Measurements from ENCODE around the gene DNAJC5.
"Not testable (repeated sequence)": the region's sequence is repeated elsewhere in the genome, so short reads cannot be mapped to it uniquely, and the experiment has no call there.

Gene DNAJC5, protein sequence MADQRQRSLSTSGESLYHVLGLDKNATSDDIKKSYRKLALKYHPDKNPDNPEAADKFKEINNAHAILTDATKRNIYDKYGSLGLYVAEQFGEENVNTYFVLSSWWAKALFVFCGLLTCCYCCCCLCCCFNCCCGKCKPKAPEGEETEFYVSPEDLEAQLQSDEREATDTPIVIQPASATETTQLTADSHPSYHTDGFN

DNA sequence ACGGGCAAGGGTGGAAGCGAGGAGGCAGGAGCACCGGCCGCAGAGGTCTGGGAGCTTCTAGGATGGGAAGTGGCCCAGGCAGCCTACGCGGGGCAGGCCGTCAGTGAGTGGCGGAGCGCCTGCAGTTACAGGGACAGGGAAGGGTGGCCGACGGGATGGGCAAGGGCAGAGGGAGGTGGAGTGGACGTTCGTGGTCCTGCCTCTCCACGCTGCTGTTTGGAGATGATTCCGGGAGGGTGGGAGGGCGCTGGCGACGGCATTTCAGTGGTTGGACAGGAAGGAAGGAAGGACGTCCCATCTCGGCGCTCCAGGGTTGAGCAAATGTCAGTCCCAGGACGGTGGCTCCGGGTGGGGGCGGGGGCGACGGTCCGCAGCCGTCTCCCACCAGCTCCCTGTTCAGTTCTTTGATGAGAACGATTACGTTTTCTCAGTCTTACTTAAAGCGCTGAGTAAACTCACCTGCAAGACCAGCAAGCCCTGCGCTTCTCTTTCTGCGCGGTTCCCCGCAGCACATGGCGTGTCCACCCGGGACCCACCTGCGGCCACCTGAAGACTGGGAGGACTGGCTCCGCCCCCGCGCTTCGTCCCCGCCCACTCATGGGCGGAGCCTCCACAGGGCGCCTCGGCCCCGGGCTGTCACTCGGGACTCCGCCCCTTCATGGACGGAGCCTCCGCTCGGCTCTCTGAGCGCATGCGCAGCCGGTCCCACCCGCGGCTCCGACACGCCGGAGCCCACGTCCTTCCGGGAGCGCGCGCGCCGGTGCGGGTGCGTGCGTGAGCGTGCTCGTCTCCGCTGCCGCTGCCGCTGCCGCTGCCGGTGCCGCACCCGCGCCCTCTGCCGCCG lies at the start of gene DNAJC5:
Gene DNAJC5 (plus strand): TSS at position 769 of the 844 bp plus-strand sequence. CDS start 33,220 bp downstream, outside the sequence.
- FAIRE-seq: no peak

DNA sequence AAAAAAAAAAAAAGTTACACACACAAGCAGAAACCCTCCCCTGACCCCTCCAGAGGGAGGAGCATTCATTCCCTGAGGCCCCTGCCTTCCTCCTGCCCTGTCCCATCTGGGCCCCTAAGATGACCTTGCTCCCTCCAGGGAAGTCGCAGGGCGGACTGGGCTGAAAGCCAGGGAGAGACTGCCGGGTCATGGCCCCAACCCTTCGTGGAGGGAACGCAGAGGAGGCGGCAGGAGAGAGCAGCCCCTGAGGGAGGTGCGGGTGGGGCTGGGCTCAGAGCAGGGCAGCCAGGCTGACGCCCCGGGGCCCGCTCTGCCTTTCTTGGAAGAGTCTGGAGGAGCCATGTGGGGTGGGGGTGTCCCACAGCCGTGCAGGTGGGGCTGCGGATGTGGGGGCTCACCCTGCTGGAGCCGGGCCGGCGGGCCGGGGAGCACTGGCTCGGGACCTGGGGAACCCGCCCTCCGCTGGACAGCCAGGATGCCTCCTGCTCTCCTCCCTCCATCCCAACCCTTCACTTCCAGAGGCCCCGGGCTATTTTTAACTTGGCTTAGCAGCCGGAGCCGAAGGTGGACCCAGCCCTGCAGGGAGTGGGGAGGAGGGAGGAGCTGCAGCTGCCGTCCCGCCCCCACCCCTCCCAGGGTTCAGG lies 48.7 kb upstream of the DNAJC5 start:
- FAIRE-seq: no peak

DNA sequence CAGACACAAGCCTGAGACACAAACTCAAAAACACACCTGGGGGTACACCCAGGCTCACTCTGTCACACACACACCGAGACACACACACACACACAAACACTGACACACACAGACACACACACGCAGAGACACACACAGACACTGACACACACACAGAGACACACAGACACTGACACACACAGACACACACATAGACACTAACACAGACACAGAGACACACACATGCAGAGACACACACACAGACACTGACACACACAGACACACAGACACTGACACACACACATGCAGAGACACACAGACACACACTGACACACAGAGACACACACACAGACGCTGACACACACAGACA lies 48.1 kb upstream of the DNAJC5 start:
- no peak for FAIRE-seq

DNA sequence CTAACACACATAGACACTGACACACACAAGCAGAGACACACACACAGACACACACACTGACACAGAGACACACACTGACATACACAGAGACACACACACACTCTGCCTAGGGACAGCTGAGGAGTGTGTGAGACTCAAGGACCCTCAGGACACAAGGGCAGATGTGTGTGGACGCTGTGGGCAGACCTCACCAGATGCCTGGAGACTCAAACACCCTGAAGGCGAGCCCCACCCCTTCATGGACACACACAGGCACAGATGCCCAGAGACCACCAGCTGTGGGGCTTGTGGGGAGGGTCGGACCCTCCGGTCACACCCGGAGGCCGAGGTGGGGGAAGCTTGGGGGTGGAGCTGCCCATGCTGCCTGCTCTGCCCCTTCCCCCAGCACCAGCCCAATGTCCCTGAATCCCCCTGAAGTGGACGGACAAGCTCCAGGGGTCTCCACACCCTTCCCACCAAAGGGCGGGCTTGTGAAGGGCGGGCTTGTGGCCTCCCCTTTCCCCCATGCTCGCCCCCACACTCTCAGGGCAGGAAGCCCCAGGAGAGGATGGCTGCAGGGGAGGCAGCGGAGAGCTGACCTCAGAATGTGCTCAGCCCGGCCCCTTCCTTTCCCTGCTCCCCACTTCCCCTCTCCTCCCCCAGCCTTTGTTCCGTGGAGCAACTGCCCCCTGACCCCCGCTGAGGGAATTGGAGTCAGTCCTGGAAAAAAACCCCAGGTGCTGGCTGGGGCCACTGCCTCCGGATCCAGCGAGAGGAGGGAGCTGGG lies 47.5 kb upstream of the DNAJC5 start:
- FAIRE-seq: no peak

DNA sequence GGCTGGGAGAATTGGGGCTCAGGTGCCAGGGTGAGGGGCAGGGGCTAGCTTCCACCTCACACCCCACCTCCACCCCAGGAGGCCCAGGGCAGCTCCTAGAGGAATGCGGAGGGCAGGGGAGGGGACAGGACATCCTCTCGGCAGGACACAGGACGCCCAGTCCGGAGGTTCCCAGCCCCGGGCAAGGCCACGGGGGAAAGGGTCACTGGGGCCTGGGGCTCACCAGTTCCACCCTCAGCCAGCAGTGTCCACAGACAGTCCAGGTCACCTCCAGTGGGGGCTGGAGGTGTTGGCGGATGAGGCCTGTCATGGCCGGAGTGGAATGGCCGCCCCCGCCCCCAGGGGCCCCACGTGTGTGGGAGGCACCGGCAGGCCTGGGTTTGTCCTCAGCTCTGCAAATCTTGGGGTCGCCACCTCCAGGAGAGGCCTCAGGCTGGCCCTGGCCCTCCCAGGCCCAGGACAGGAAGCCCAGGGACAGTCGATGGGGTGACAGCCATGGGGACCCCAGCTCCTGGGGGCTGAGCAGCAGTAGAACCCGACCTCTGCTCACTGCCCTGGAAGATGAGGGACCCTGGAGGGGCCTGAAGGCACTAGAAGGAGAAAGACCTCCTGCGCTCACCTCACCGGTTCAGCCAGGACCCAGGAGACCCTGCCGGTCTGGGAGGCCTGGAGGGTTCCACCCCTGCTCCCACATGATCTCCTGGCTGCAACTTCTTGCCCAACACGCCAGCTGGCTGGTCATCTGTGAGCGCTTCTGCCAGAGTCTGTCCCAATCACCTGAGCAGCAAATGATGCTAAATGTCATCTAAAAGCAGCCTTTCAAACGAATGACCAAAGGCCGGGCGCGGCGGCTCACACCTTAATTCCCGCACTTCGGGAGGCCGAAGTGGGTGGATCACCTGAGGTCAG lies 46.7 kb upstream of the DNAJC5 start:
- no peak for FAIRE-seq

DNA sequence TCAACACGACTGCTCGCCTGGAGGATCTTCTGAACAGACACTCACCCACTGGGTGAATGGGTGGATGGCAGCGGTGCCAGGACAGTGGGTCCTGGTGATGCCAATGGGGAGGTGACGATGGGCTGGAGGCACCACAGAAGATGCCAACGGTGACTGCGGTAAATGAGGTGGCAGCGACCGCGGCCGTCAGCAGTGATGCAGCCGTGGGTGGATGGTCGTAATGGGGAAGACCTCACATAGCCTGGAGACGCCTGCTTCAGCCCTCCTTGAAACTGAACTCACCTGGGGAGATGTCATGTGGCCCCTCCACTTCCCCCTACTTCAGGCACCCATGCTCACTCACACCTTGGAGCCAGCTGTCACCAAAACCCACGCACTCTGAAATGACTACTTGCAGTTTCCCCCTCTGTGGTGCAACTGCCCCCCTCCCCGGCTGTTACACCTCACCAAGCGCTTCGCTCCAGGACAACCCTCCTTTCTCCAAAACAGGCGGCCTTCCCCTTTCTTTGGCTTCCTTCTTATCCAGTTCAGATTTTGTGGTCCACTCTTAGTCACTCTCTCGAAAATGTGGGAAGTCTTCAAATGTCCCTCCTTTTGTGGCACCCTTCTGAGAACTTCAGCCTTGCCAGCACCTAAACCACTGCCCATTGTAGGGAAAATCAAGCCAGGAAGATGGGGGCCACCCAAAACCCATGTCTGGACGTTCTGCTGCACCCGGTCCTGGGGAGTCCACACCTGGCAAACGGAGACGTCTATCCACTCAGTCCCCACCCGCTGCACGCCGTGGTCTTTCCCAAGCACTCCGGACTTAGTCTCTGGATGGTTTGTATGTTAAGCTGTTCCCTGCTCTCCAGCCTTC lies 44.0 kb upstream of the DNAJC5 start:
- no peak for FAIRE-seq

DNA sequence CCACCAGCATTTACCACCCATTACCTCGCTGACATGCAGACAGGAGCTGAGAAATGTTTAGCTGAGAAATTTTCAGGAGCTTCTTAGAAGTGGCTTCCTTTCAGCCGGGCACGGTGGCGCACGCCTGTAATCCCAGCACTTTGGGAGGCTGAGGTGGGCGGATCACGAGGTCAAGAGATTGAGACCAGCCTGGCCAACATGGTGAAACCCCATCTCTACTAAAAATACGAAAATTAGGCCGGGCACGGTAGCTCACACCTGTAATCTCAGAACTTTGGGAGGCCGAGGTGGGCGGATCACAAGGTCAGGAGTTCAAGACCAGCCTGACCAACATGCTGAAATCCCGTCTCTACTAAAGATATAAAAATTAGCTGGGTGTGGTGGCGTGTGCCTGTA lies 43.4 kb upstream of the DNAJC5 start:
- FAIRE-seq: not testable (repeated sequence)

DNA sequence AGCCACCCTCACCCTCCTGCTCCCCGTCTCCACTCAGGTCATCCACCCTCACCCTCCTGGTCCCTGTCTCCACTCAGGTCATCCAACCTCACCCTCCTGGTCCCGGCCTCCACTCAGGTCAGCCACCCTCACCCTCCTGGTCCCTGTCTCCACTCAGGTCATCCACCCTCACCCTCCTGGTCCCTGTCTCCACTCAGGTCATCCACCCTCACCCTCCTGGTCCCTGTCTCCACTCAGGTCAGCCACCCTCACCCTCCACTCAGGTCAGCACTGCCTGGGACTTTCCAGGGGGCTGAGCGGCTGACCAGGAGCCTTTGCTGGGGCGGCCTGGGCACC lies 41.2 kb upstream of the DNAJC5 start:
- not testable (repeated sequence) for FAIRE-seq

DNA sequence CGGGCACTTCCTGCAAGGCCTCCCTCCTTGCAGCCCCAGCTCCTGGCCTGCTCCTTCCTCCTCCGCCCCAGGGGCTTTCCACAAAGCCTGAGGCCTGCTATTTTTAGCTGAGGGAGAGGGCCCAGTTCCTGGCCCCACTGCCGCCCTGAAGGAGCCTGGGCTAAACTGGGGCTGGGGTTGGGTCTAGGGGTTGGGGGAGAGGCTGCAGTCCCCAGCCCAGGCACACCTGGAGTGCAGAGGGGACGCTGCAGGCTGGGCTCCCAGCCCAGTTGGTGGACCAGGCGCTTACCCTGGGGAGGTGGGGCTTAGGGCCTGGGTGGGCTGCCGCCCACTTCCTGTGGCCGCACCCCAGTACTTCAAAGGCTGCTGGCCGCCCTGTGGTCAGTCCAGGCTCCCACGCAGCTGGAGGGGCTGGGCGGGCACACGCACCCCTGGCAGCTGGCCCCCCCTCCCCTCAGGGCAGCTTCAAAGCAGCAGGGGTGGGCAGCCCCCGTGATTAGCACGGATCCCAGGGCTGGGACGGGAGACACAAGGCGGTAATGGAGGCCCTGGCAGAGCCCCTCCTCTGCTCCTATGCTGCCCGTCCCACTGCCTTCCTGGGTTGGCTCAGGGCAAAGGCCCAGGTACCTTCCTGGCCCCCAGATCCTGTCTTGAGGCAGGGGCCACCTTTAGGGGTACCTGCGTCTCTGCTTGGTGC lies 40.7 kb upstream of the DNAJC5 start:
- FAIRE-seq: no peak

DNA sequence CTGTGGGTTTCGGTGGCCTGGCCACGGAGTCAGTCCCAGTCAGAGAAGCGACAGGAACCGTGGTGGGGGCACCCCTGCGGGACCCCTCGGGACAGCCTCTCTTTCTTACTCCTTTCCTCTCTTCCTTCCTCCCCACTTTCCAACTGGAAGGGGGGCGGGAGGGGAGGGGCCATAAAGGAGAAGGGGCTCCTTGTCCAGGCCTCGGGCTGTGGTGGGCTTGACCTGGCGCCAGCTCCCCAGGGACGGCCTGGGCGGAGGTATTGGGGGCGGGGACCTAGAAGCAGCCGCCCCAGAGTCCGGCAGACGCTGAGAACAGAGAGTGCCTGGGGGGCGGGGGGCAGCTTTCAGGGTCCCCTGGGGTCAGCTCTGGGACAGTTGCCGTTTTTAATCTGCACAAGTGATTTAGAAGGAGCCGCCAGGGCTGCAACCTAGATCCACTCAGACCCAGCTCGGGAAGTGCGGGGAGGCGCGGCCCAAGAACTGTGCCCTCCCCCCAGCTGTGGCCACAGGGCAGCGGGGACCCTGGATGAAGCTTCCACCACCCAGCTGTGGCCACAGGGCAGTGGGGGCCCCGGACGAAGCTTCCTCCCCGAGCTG lies 40.1 kb upstream of the DNAJC5 start:
- no peak for FAIRE-seq

DNA sequence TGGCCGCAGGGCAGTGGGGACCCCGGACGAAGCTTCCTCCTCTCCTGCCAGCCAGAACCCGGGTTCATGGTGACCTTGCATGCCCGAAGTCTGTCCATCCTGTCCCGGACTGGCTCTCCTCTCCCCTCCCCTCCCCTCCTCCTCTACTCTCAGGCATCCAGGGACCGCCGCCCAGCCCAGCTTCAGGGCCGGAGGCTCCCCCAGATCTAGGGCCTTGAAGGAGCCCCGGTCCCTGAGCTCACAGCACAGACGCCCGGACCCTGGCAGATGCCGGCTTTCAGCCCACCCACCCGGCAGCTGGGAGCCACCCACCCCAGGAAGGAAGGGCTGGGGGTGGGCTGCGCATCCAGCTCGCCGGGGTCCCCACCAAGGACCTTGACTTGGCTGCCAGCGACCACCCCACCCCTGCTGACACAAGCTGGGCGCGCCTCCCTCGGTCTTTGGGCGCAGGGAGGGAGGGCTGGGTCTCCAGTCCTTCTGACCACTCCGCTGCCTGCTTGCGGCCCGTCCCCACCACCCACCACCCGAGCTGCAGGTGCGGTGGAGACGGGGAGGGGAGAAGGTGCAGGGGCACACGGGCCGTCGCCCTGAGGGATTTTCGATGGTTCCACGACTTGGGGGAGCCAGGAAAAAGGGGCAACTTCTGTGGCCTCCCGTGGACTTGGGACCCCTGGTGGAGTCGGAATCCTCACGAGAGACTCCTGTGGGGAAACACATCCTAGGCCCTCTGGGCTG lies 39.4 kb upstream of the DNAJC5 start:
- FAIRE-seq: no peak

DNA sequence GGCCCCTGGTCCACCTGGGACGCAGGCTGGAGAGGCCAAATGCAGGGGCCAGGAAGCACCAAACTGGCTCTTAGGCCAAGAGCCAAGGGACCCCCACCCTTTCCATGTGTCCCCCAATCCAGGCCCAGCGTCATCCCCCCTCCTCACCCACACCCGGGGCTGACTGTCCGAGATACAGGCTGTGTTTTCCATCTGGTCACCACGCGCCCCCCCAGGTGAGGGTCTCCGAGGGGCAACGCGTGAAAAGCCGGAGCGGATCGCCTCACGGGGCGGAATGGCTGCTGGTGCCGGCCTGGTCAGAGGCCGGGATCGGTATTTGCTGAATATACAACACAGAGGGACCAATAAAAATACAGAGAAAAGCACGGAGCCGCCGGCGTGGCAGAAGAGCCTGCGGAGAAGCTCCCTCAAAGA lies 38.8 kb upstream of the DNAJC5 start:
- FAIRE-seq: no peak

DNA sequence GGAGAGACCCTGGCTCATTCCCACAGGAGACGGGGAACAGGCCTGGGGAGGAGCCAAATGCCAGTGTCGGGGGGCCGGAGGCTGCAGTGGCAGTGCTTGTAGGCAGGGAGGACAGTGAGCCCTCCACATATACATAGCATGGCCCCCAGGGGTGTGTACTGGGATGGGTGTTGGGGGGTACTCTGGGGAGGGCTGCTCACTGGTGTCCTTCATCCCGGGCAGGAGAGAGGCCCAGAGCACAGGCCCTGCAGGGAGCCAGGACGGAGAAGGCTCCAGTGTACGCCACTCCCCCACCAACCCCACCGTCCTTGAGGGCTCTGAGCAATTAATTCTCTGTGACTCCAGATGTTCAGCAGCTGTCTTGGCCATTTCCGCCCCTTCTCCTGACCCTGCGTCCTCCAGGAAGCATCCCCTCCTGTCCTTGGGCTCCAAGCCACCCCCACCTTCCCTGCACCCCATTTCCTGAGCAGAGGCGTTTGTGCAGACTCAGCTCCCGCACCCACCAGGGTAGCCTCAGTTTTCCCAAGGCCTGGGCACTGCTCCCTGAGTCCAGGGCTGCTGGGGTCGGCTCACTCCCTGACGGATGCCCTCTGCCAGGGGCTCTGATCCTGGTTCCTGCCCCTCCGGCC lies 37.0 kb upstream of the DNAJC5 start:
- no peak for FAIRE-seq

DNA sequence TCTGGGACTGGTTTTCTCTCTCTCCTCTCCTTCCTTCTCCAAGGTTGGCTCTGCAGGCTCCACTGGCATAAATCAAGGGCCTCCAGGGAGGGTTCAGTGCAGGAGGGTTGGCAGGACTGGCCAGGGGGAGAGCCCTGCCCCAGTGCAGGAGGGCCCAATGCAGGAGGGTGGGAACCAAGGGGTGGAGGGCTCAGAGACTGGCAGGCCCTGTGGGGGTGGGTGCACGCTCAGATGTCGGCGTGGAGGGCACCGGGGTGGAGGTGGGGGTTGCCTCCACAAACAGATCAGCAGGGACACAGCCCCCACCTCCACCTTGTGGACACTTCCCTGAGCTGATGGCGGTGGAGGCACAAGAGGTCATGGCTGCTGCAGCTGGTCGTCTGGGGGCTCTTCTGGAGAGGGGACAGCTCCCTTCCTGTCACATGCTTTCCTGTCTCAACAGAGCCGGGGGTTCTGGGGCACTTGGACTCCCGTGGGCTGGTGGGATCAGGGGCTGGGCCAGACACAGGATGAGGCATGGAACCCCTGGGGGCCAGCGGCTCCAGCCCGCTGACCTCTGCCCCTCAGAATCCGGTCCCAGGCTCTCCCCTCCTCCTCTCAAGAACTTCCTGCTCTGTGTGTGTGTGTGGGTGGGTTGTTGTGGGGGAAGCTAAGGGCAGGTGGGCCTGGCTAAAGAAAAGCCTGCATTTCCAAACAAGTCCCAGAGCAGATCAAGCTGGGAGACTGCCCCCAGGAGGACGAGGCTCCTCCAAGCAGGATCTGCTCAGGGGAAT lies 36.3 kb upstream of the DNAJC5 start:
- no peak for FAIRE-seq

DNA sequence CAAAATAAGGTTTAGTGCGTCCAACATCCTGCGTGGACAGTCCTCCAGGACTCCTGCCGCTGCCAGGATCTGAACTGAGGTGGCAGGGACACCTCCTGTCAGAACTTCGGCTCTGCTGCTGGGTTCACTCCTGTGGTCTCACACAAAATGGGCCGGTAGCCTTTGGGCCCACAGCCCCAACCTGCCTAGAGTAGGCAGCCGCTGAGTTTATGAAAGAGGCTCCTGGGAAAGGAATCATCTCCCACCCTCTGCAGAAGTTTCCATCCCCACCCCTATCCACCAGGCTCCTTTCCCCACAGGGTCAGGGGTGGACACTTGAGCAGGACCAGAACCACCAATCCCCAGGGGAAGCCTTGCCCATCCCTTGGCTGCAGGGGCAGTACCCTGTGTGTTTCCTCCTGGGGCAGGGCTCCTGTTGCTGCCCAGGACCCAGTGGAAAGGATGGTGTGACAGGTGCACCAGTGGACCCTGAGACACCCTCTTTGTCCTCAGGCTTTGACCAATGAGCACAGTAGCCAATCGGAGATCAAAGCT lies 35.7 kb upstream of the DNAJC5 start:
- no peak for FAIRE-seq

DNA sequence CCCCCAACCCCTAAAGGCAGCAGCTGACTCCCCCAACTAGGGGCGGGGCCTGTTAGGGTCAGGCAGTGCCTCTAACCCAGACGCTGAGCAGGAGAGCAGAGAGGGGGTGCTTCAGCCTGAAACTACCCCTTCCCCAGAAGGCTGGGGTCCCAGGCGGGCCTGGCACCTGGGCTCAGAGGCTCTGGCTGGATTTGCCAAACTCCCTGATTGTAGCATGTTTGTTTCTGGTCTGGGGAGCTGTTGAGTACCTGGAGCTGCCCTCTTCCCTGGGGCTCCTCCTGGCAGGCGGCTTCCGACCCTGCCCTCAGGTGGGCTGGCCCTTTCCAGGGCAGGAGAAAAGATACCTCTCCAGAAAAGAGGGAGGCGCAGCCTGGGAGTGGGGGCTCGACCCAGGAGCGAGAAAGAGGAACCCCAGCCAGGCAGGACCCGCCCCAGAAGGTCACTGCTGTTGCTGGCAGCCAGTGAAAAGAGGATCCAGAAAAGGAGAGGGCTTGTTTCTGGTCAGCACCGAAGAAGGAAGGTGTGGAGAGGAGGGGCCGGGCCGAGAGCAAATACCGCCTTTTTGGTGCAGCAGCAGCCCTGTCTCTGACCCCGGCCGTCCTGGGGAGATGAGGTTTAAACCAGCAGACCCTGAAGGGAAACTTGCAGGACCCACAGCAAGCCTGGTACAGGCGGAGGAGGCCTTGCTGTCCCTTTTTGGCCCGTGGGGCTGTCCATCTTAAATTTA lies 34.4 kb upstream of the DNAJC5 start:
- FAIRE-seq: no peak

DNA sequence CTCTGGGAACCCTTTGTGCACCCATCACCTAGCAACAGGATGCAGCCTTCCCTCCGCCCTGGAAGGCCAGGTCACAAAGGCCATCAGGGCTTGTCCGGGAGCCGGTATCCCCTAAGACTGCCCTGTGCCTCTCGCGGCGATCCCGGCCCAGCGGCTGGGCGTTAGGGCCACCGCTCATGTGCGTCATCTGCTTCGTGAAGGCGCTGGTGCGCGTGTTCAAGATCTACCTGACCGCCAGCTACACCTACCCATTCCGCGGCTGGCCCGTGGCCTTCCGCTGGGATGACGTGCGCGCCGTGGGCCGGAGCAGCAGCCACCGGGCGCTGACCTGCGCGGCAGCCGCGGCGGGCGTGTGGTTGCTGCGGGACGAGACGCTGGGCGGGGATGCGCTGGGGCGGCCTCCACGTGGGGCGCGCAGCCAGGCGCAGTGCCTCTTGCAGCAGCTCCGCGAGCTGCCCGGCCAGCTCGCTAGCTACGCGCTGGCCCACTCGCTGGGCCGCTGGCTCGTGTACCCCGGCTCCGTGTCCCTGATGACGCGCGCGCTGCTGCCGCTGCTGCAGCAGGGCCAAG lies 33.5 kb upstream of the DNAJC5 start, which contains the start of gene ABHD16B:
Gene ABHD16B (plus strand): TSS at position 134 of the 570 bp plus-strand sequence. CDS start 43 bp downstream, at position 177.
- no peak for FAIRE-seq
